Dendritic cell treated with granulocyte-macrophage colony-stimulating factor and Interleukin-4, amounts not matched to agents 40 ng/mL and 50 ng/mL, for 4 days (primary cell): ENCODE measurements around the gene RAB24.

Source experiments
- H3K27ac Mint-ChIP-seq: one replicate; pipeline ENCODE4 v1.8.0; 2022; ENCODE audit warnings: mild to moderate bottlenecking, mixed read lengths
- H3K27me3 Mint-ChIP-seq: one replicate; pipeline ENCODE4 v1.8.0; 2022; ENCODE audit warnings: mild to moderate bottlenecking, mixed read lengths
- H3K36me3 Mint-ChIP-seq: one replicate; pipeline ENCODE4 v1.8.0; 2022; ENCODE audit warnings: low read depth, mixed read lengths
- H3K4me1 Mint-ChIP-seq: one replicate; pipeline ENCODE4 v1.8.0; 2022; ENCODE audit warnings: low read depth, mixed read lengths
- H3K4me3 Mint-ChIP-seq: one replicate; pipeline ENCODE4 v1.8.0; 2022; ENCODE audit warnings: mild to moderate bottlenecking, moderate library complexity, mixed read lengths
- H3K9me3 Mint-ChIP-seq: one replicate; pipeline ENCODE4 v1.8.0; 2022; ENCODE audit warnings: mixed read lengths
- intact Hi-C: fragments of 100-400 bp; cut with micrococcal nuclease; formaldehyde crosslinking; loops from one replicate; pipeline ENCODE4 v1.15.0; 2022

Gene RAB24

GRCh38 chr5:177327539-177328522 is 24.3 kb upstream of the RAB24 start:
- Mint-ChIP-seq H3K9me3 (no peaks in the 10 kb centered on the region), H3K4me1 (peaks cover 32% of the 10 kb centered on the region), H3K27ac (no peak overlapping the region), H3K36me3 (peaks cover 89% of the 10 kb centered on the region), H3K4me3 (no peak overlapping the region), H3K27me3 (no peaks in the 10 kb centered on the region)
- intact Hi-C loops: no loop called here

- Mint-ChIP-seq H3K36me3 (peaks cover 75% of the 10 kb centered on the region), H3K4me1 (peaks cover 32% of the 10 kb centered on the region), H3K27me3 (no peaks in the 10 kb centered on the region), H3K4me3 (no peak overlapping the region), H3K27ac (no peak overlapping the region), H3K9me3 (no peaks in the 10 kb centered on the region)
- intact Hi-C loops: no loop called here
These were observed 22.4 kb upstream of the RAB24 start for GRCh38 chr5:177325868-177326381.

DNA sequence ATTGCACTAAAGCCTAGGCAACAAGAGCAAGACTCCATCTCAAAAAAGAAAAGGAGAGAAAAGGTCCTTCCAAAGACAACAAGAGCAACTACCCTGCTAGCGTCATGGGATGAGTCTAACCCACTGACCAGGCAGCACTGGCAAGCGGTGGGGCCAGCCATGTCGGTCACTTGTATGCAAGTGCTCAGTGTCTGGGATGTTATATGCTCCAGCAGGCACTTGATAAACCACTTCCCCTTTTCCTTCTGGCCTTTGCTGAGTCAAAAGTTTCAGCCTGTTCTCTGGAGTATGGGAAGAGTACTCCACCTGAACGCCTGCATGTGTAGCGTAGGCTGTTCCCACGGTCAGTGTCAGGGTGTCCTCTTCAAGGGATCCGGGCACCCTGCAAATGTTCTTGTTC is 17.4 kb upstream of the RAB24 start:
- H3K36me3 Mint-ChIP-seq: peaks cover 56% of the 10 kb centered on the region
- peaks cover 10% of the 10 kb centered on the region for H3K27me3 Mint-ChIP-seq
- peaks cover 50% of the 10 kb centered on the region for H3K4me1 Mint-ChIP-seq
- no peak overlapping the region for H3K27ac Mint-ChIP-seq
- intact Hi-C loops: no loop called here
- peaks cover 12% of the 10 kb centered on the region for H3K9me3 Mint-ChIP-seq
- no peak overlapping the region for H3K4me3 Mint-ChIP-seq

- H3K36me3 Mint-ChIP-seq: peaks cover 49% of the 10 kb centered on the region
- no peak overlapping the region for H3K27ac Mint-ChIP-seq
- peaks cover 12% of the 10 kb centered on the region for H3K9me3 Mint-ChIP-seq
- H3K27me3 Mint-ChIP-seq: peaks cover 10% of the 10 kb centered on the region
- H3K4me1 Mint-ChIP-seq: peaks cover 51% of the 10 kb centered on the region
- H3K4me3 Mint-ChIP-seq: no peak overlapping the region
- intact Hi-C loops: loop anchor here (5.0 to 10.0 kb wide), 2 partner anchors 67 to 175 kb away; partner anchors contain the start of gene PDLIM7
These were observed 16.5 kb upstream of the RAB24 start for GRCh38 chr5:177319913-177320588.

- peaks cover 10% of the 10 kb centered on the region for H3K27me3 Mint-ChIP-seq
- intact Hi-C loops: loop anchor here (5.0 to 10.0 kb wide), 2 partner anchors 69 to 177 kb away; partner anchors contain the start of gene PDLIM7
- H3K27ac Mint-ChIP-seq: no peak overlapping the region
- H3K4me1 Mint-ChIP-seq: peaks cover 48% of the 10 kb centered on the region
- H3K36me3 Mint-ChIP-seq: peaks cover 37% of the 10 kb centered on the region
- peaks cover 12% of the 10 kb centered on the region for H3K9me3 Mint-ChIP-seq
- no peak overlapping the region for H3K4me3 Mint-ChIP-seq
These were observed 14.4 kb upstream of the RAB24 start for GRCh38 chr5:177317959-177318377.

DNA sequence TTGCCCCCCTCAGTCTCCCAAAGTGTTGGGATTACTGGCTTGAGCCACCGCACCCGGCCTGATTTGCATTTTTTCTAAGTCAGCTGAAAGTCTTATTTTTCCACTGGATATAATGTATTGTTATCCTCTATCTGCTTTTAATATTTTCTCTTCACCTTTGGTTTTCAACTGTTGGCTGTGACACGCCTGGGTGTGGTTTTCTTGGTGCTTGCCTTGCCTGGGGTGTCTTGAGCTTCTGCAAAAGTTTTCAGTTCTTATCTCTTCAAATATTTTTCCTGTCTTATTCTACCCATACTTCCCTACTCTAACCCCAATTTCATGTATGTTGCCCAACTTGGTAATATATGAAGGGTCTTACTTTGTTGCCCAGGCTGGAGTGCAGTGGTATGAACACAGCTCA is 12.5 kb upstream of the RAB24 start:
- Mint-ChIP-seq H3K27ac (no peak overlapping the region), H3K4me3 (no peak overlapping the region), H3K36me3 (peaks cover 31% of the 10 kb centered on the region)

DNA sequence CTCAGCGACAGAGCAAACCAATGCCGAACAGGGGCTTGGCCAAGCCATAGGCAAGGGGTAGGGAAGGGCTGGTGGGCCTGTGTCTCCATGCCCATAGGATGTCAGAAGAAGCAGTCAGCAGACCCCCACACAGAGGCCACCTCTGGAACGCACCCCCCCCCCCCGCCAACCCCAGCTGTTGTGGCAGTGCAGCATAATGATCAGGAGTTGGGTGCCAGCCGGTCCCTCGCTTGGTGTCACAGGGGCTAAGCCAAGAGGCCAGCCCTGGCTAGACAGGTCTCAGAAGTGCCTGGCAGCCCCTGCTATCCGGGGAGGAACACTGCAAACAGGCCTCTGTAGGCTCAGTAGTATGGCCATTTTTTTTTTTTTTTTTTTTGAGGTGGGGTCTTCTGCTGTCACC is 11.9 kb upstream of the RAB24 start:
- H3K9me3 Mint-ChIP-seq: peaks cover 12% of the 10 kb centered on the region
- peaks cover 12% of the 10 kb centered on the region for H3K27me3 Mint-ChIP-seq
- peaks cover 54% of the 10 kb centered on the region for H3K4me1 Mint-ChIP-seq
- intact Hi-C loops: loop anchor here (5.0 to 10.0 kb wide), 2 partner anchors 72 to 179 kb away; partner anchors contain the start of gene PDLIM7
- H3K27ac Mint-ChIP-seq: no peak overlapping the region
- H3K4me3 Mint-ChIP-seq: no peak overlapping the region
- H3K36me3 Mint-ChIP-seq: peaks cover 31% of the 10 kb centered on the region

More for the DNA sequence above, 12.5 kb upstream of the RAB24 start:
- Mint-ChIP-seq H3K4me1 (peaks cover 54% of the 10 kb centered on the region), H3K9me3 (peaks cover 12% of the 10 kb centered on the region), H3K27me3 (peaks cover 10% of the 10 kb centered on the region)
- intact Hi-C loops: loop anchor here (5.0 to 10.0 kb wide), 2 partner anchors 71 to 179 kb away; partner anchors contain the start of gene PDLIM7

- Mint-ChIP-seq H3K27ac (no peak overlapping the region), H3K9me3 (peaks cover 8% of the 10 kb centered on the region), H3K4me1 (peaks cover 54% of the 10 kb centered on the region), H3K4me3 (no peak overlapping the region), H3K36me3 (peaks cover 24% of the 10 kb centered on the region), H3K27me3 (peaks cover 10% of the 10 kb centered on the region)
- intact Hi-C loops: loop anchor here (5.0 to 10.0 kb wide), 2 partner anchors 73 to 180 kb away; partner anchors contain the start of gene PDLIM7
These were observed 11.1 kb upstream of the RAB24 start for GRCh38 chr5:177314376-177315342.

- Mint-ChIP-seq H3K9me3 (no peaks in the 10 kb centered on the region), H3K27ac (no peak overlapping the region), H3K36me3 (peaks cover 22% of the 10 kb centered on the region), H3K4me3 (no peak overlapping the region), H3K27me3 (peaks cover 6% of the 10 kb centered on the region), H3K4me1 (peaks cover 62% of the 10 kb centered on the region)
- intact Hi-C loops: loop anchor here (10.0 kb wide), 1 partner anchor 181 kb away; the partner anchor contains the start of gene PDLIM7
These were observed 10.2 kb upstream of the RAB24 start for GRCh38 chr5:177313561-177314259.

DNA sequence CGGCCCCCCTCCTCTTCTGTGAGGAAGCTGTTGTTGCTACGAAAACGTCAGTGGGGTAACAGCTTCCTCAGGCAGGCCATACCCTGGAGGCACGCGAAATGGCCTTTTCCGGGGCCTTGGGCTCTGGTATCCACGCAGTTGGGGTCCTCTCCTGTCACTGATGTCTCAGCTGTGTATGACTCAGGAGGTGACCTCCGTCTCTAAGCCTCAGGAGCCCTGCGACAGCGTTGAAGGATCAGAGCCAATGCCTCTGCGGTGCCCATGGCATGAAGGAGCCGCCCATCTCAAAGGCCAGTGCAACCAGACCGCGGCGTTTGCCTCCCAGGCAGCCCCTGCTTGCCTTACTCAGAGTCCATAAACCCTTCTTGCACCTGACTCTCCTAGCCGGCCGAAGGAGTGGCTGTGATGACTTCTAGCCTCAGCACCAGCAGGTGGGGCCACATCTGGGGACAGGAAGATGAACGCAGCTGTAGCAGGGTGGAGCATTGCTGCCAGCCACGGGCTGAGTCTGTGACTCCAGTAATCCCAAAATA is 9.2 kb upstream of the RAB24 start:
- no peak overlapping the region for H3K27ac Mint-ChIP-seq
- intact Hi-C loops: loop anchor here (10.0 kb wide), 1 partner anchor 182 kb away; the partner anchor contains the start of gene PDLIM7
- H3K4me3 Mint-ChIP-seq: peak overlapping the region; percentile 20
- H3K4me1 Mint-ChIP-seq: peaks cover 65% of the 10 kb centered on the region
- H3K36me3 Mint-ChIP-seq: peaks cover 24% of the 10 kb centered on the region
- peaks cover 2% of the 10 kb centered on the region for H3K27me3 Mint-ChIP-seq
- H3K9me3 Mint-ChIP-seq: no peaks in the 10 kb centered on the region

DNA sequence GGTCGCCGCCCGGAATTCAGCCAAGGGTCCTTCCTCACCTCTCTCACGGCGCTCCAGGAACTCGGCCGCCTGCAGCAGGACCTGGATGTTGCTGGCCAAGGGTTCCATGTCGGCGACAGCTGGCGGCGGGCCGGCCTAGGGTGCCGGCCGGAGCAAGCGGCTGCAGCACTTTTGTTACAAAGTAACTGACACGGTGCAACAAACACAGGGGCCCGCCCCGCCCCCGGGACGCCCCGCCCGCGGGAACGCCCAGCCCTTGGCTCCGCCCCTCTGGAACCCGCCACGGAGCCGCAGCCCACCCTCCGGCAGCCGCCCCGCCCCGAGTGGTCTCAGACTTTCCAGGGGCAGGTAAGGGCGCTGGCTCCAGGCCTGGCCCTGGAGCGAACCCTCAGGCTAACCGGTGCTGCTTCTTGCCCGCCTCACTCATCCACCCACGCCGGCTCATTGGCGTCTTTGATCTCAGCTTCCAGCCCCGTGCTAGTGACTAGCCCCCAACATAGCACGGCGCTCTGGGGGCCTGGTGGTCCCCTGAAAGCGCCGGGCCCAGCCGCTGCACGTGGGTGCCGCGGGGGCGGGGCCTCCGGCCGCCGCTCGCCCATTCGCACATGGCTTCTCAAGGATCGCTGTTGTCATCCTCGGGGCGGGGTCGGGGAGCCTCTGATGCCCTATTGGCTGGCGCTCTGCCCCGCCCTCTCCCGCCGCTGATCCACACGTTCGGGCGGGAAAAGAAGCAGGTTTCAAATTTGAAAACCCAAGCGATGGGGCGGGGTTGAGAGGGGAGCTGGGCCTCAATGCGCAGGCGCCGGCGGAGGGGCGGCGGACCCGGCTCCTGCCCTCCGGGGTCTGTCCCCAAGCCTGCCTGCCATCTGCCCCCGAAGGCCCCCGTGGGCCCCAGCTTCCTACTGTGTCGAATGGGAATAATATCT is 8.5 kb upstream of the RAB24 start, which contains the start of gene MXD3:
TSS of gene MXD3 (minus strand) at position 176 of the 926 bp plus-strand sequence. CDS start at position 108, 68 bp downstream.
- Mint-ChIP-seq H3K4me1 (peaks cover 72% of the 10 kb centered on the region), H3K27ac (peak within 1 kb of the TSS; percentile 63), H3K36me3 (peaks cover 19% of the 10 kb centered on the region)

More for the DNA sequence above, 8.5 kb upstream of the RAB24 start, which contains the start of gene MXD3:
- Mint-ChIP-seq H3K27me3 (peaks cover 2% of the 10 kb centered on the region), H3K4me3 (peak within 1 kb of the TSS; percentile 81), H3K9me3 (no peaks in the 10 kb centered on the region)
- intact Hi-C loops: loop anchor here (10.0 kb wide), 1 partner anchor 183 kb away; the partner anchor contains the start of gene PDLIM7
